ENCODE results near the gene PLEKHM3. TPM values are rescaled to one million over a fixed set of nuclear protein-coding genes. Genes with fewer than 3 reads are reported as not detected.

Gene PLEKHM3
- total and polyA plus RNA-seq, 2 of the 13 experiments (the other 11 are each of a cell fraction or from before 2014, with no cell fraction given) = 4.5 to 4.7 TPM

GRCh38 chr2:208013285-208014178 lies 11.8 kb downstream of the PLEKHM3 start:
- no peak overlapping the region for H3K9ac ChIP-seq (ENCODE audit: insufficient read depth, low read depth, low read length)
- peak; percentile 81 for FAIRE-seq
- H3K4me3 ChIP-seq (replicated peaks in 1 of 3; ENCODE audit: insufficient read depth in 1 of 3, low read depth in 2 of 3, low read length in 3 of 3) = no peak overlapping the region
- no peaks in the 10 kb centered on the region for H3K9me3 ChIP-seq (ENCODE audit: low read length)
- no peaks in the 10 kb centered on the region for H3K36me3 ChIP-seq (replicated peaks in 1 of 2; ENCODE audit: control insufficient read depth in 1 of 2, insufficient read depth in 2 of 2, low read length in 2 of 2)
- H3K27me3 ChIP-seq (ENCODE audit: control insufficient read depth in 1 of 2, insufficient read depth in 2 of 2, low read length in 2 of 2) = no peaks in the 10 kb centered on the region
- no peak overlapping the region for H2AFZ ChIP-seq (ENCODE audit: low read length)
- H3K4me2 ChIP-seq (ENCODE audit: low read depth, low read length) = peak overlapping the region; percentile 26
- ChIA-PET CTCF (ENCODE audit: low intra/inter-chr PET ratio, low total read pairs) (no interaction called here), POLR2A (interaction anchor here (0.5 to 2.9 kb wide), 5 partner anchors 12 to 266 kb away, joined by 3 to 10 read pairs (median 5); partner anchors contain the start of genes FZD5 and PLEKHM3)
- BruUV-seq (replicated peaks) = no TSS peak
- H3K27ac ChIP-seq (ENCODE audit: extremely low read length, insufficient read depth, low read length) = no peak overlapping the region
- 79% methylated on average over 9 of the region's 9 CpGs for WGBS (ENCODE audit: low lambda C conversion rate)
- peak; percentile 92 for DNase-seq (ENCODE audit: low spot score)
- H3K79me2 ChIP-seq (ENCODE audit: insufficient read depth, low read length) = no peaks in the 10 kb centered on the region
- H4K20me1 ChIP-seq (ENCODE audit: insufficient read depth, low read length) = no peaks in the 10 kb centered on the region
- in situ Hi-C loops (cut with HindIII; ENCODE audit: extremely low pct_ligation_motif_present, low pct_unique_long_range_greater_than_20kb) (no loop called here), intact Hi-C loops (cut with micrococcal nuclease; ENCODE audit: unreplicated experiment) (no loop called here)
- H3K4me1 ChIP-seq (ENCODE audit: insufficient read depth, low read length) = peaks cover 31% of the 10 kb centered on the region
- peak; percentile 94 for ATAC-seq
- TF ChIP-seq SP2 (CRISPR knock-in tag; IDR thresholded peaks at IDR 0.05) (no peak), SRSF4 (IDR thresholded peaks at IDR 0.05; ENCODE audit: low read depth, low read length, poor library complexity, severe bottlenecking) (no peak), ZBTB7A (CRISPR knock-in tag; IDR thresholded peaks at IDR 0.05) (no peak), ZNF562 (CRISPR knock-in tag; IDR thresholded peaks at IDR 0.05; ENCODE audit: borderline replicate concordance) (no peak), PPARG (CRISPR knock-in tag; conservative IDR thresholded peaks at IDR 0.05) (peak; percentile 89), HOMEZ (CRISPR knock-in tag; IDR thresholded peaks at IDR 0.05; ENCODE audit: low read depth) (peak; percentile 62; the same call in 1 of the 2 replicates), ZSCAN12 (CRISPR knock-in tag; IDR thresholded peaks at IDR 0.05) (no peak), RERE (CRISPR knock-in tag; IDR thresholded peaks at IDR 0.05; ENCODE audit: low read depth) (peak; percentile 89), RCOR2 (CRISPR knock-in tag; IDR thresholded peaks at IDR 0.05) (peak; percentile 74; the same call in 1 of the 2 replicates), FOXK1 (CRISPR knock-in tag; IDR thresholded peaks at IDR 0.05; ENCODE audit: borderline replicate concordance, low read depth) (peak; percentile 54; the same call in 1 of the 2 replicates)

Measured in HepG2 (cell line).